Astrocyte (in vitro differentiated cells and primary cell): Measurements from ENCODE around the gene RIPOR2. TPM values are rescaled to one million over a fixed set of nuclear protein-coding genes. Genes with fewer than 3 reads are reported as not detected.

Experiments
- DNase-seq: peaks from one replicate; pipeline ENCODE4 v3.0.0-alpha.2; 2010; ENCODE audit warnings: low read depth
- FAIRE-seq: peaks from 2 replicates; lab custom pipeline; 2011; peaks lifted over from hg19 to GRCh38; lab: Jason Lieb, UNC
- H2AFZ ChIP-seq: 2 replicates; pipeline ENCODE4 v1.6.0; 2012; ENCODE audit warnings: low read depth, low read length, inconsistent platforms
- H3K27ac ChIP-seq: 2 replicates; pipeline ENCODE4 v1.5.1; 2011; ENCODE audit warnings: low read depth, low read length, inconsistent platforms
- H3K27me3 ChIP-seq: 2 replicates; pipeline ENCODE4 v1.6.0; 2011; ENCODE audit warnings: low read length, inconsistent platforms; ENCODE audit not compliant: insufficient read depth
- H3K36me3 ChIP-seq: 2 replicates; pipeline ENCODE4 v1.5.1; 2011; ENCODE audit warnings: low read length, inconsistent platforms; ENCODE audit not compliant: insufficient read depth
- H3K4me1 ChIP-seq: 2 replicates; pipeline ENCODE4 v1.5.1; 2011; ENCODE audit warnings: low read length, inconsistent platforms; ENCODE audit not compliant: insufficient read depth
- H3K4me2 ChIP-seq: 2 replicates; pipeline ENCODE4 v1.6.0; 2012; ENCODE audit warnings: low read length, inconsistent platforms
- H3K4me3 ChIP-seq: 2 replicates; pipeline ENCODE4 v1.5.1; 2011; ENCODE audit warnings: low read depth, mild to moderate bottlenecking, low read length, inconsistent platforms; ENCODE audit not compliant: insufficient read depth
- H3K79me2 ChIP-seq: 2 replicates; pipeline ENCODE4 v1.6.0; 2012; ENCODE audit warnings: mild to moderate bottlenecking, low read length, inconsistent platforms; ENCODE audit not compliant: insufficient read depth
- H3K9ac ChIP-seq: 2 replicates; pipeline ENCODE4 v1.6.0; 2012; ENCODE audit warnings: mild to moderate bottlenecking, low read length, inconsistent platforms
- H3K9me3 ChIP-seq: 2 replicates; pipeline ENCODE4 v1.5.1; 2012; ENCODE audit warnings: low read depth, mild to moderate bottlenecking, low read length, inconsistent platforms; ENCODE audit not compliant: insufficient read depth
- H4K20me1 ChIP-seq: 2 replicates; pipeline ENCODE4 v1.6.0; 2012; ENCODE audit warnings: low read length, inconsistent platforms; ENCODE audit not compliant: insufficient read depth
- H3K27ac Mint-ChIP-seq: one replicate; pipeline ENCODE4 v1.8.0; 2021; ENCODE audit warnings: mild to moderate bottlenecking, mixed read lengths; ENCODE audit not compliant: unreplicated experiment
- H3K27me3 Mint-ChIP-seq: one replicate; pipeline ENCODE4 v1.8.0; 2021; ENCODE audit warnings: low read depth, mixed read lengths; ENCODE audit not compliant: unreplicated experiment
- H3K36me3 Mint-ChIP-seq: one replicate; pipeline ENCODE4 v1.8.0; 2021; ENCODE audit warnings: low read depth, mixed read lengths; ENCODE audit not compliant: unreplicated experiment
- H3K4me1 Mint-ChIP-seq: one replicate; pipeline ENCODE4 v1.8.0; 2021; ENCODE audit warnings: low read depth, mixed read lengths; ENCODE audit not compliant: unreplicated experiment
- H3K4me3 Mint-ChIP-seq: one replicate; pipeline ENCODE4 v1.8.0; 2021; ENCODE audit warnings: mild to moderate bottlenecking, moderate library complexity, mixed read lengths; ENCODE audit not compliant: unreplicated experiment
- H3K9me3 Mint-ChIP-seq: one replicate; pipeline ENCODE4 v1.8.0; 2021; ENCODE audit warnings: mild to moderate bottlenecking, mixed read lengths; ENCODE audit not compliant: unreplicated experiment
- CTCF ChIP-seq: IDR thresholded peaks from 2 replicates; pipeline ENCODE4 v1.5.1; 2011; ENCODE audit warnings: low read depth, mild to moderate bottlenecking, inconsistent platforms, low read length, moderate library complexity; ENCODE audit not compliant: insufficient read depth
- EZH2 ChIP-seq: IDR thresholded peaks from 2 replicates; pipeline ENCODE4 v1.6.1; 2012; ENCODE audit warnings: mild to moderate bottlenecking, low read length, inconsistent platforms; ENCODE audit not compliant: insufficient read depth
- total RNA-seq: library from RNA; stranded (reverse); gene quantifications from 2 replicates; pipeline ENCODE4 v1.2.1, GENCODE V29; 2021

RIPOR2 gene
- total RNA-seq, 1 donor from 2014 or later, result 0.95 TPM

GRCh38 chr6:24833711-24834386 lies 101.9 kb downstream of the RIPOR2 start:
- Histone ChIP-seq H3K4me3 (no peak overlapping the region), H3K9me3 (peaks cover 3% of the 10 kb centered on the region), H2AFZ (no peak overlapping the region), H3K27me3 (no peaks in the 10 kb centered on the region), H4K20me1 (no peaks in the 10 kb centered on the region), H3K36me3 (no peaks in the 10 kb centered on the region), H3K4me2 (no peak overlapping the region), H3K9ac (no peak overlapping the region), H3K79me2 (no peaks in the 10 kb centered on the region), H3K27ac (no peak overlapping the region), H3K4me1 (no peaks in the 10 kb centered on the region)
- H3K27me3 Mint-ChIP-seq, result peaks cover 5% of the 10 kb centered on the region
- H3K4me3 Mint-ChIP-seq, result no peak overlapping the region
- H3K4me1 Mint-ChIP-seq, result no peaks in the 10 kb centered on the region
- TF ChIP-seq CTCF, result no peak
- TF ChIP-seq EZH2, result no peak
- FAIRE-seq, result no peak
- H3K36me3 Mint-ChIP-seq, result no peaks in the 10 kb centered on the region
- no peak for DNase-seq
- peaks cover 7% of the 10 kb centered on the region for H3K9me3 Mint-ChIP-seq
- H3K27ac Mint-ChIP-seq, result no peak overlapping the region

- no peaks in the 10 kb centered on the region for H3K27me3 ChIP-seq
- H3K4me3 ChIP-seq, result no peak overlapping the region
- H3K4me3 Mint-ChIP-seq, result no peak overlapping the region
- no peaks in the 10 kb centered on the region for H3K4me1 Mint-ChIP-seq
- H3K27ac ChIP-seq, result no peak overlapping the region
- H3K27ac Mint-ChIP-seq, result no peak overlapping the region
- H3K9me3 ChIP-seq, result no peaks in the 10 kb centered on the region
- DNase-seq (no peak), FAIRE-seq (no peak)
- H3K9me3 Mint-ChIP-seq, result peaks cover 7% of the 10 kb centered on the region
- no peak overlapping the region for H3K4me2 ChIP-seq
- H3K79me2 ChIP-seq, result no peaks in the 10 kb centered on the region
- TF ChIP-seq EZH2, result no peak
- no peak for TF ChIP-seq CTCF
- H2AFZ ChIP-seq, result no peak overlapping the region
- H3K9ac ChIP-seq, result no peak overlapping the region
- no peaks in the 10 kb centered on the region for H3K4me1 ChIP-seq
- no peaks in the 10 kb centered on the region for H4K20me1 ChIP-seq
- peaks cover 5% of the 10 kb centered on the region for H3K27me3 Mint-ChIP-seq
- H3K36me3 ChIP-seq, result no peaks in the 10 kb centered on the region
- no peaks in the 10 kb centered on the region for H3K36me3 Mint-ChIP-seq
Observed at GRCh38 chr6:24832794-24833193, 103.0 kb downstream of the RIPOR2 start.
